Esophagus squamous epithelium (tissue), 4 donors: ENCODE data around the gene PTH2.

Source experiments
- CTCF ChIP-seq, 6 experiments: fragments of 450-650 bp in 4 of 6; fragments of 200-600 bp in 2 of 6; sonication (generic) in 2 of 6; IDR thresholded peaks; one replicate each; pipeline ENCODE4 v1.5.1; 2016 to 2019; ENCODE audit warnings: antibody characterized with exemption in 6 of 6, mild to moderate bottlenecking in 4 of 6, moderate library complexity in 4 of 6
- POLR2A ChIP-seq, 4 donors: fragments of 450-650 bp; IDR thresholded peaks; one replicate each; pipeline ENCODE4 v1.6.1; 2017; ENCODE audit warnings: antibody characterized with exemption in 4 of 4, mild to moderate bottlenecking in 4 of 4, moderate library complexity in 3 of 4

DNA sequence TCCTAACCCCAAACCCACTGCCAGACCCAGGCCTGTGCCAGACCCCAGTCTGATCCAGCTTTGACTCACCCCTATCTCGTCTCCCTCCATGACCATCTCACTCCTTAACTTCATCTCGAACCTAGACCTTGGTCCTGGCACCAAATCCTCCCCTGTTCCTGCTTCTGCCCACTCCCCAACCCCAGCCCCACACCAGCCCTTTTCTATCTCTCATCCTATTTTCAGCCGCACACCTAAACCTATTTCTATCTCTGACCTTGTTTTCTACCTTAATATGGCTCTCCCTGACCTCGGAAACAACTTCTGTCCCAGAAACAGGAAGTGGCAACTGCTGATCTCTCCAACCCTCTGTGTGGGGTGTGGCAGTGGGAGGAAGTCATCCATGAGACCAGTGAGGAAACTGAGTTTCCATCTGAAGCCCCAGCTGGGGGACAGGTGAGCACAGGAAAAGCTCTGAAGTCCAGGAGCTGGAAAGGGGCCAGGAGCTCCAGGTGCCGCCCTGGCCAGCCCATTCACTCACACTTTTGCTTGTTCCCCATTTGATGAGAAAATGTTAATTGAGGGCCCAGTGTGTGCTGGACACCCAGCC lies 13.7 kb downstream of the PTH2 start:
- no peak for TF ChIP-seq CTCF (IDR thresholded peaks at IDR 0.05)
- TF ChIP-seq POLR2A (IDR thresholded peaks at IDR 0.05): no peak
